ENCODE measurements around the gene EMP2. TPM values are rescaled to one million over a fixed set of nuclear protein-coding genes. Genes with fewer than 3 reads are reported as not detected.
"Not testable (repeated sequence)": the region's sequence is repeated elsewhere in the genome, so short reads cannot be mapped to it uniquely, and the experiment has no call there.

EMP2 gene
- total RNA-seq, 1 experiment from 2014 or later, result 31.9 TPM

DNA sequence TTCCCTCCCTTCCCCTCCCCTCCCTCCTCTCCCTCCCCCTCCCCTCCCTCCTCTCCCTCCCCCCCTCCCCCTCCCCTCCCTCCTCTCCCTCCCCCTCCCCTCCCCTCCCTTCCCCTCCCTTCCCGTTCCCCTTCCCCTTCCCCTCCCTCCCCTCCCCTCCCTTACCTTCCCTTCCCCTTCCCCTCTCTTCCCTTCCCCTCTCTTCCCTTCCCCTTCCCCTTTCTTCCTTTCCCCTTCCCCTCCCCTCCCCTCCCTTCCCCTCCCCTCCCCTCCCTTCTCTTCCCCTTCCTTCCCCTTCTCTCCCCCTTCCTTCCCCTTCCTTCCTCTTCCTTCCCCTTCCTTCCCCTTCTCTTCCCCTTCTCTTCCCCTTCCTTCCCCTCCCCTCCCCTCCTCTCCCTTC is 61.1 kb downstream of the EMP2 start:
- H3K4me1 ChIP-seq, result no peaks in the 10 kb centered on the region
- DNase-seq, result no peak
- H3K4me3 ChIP-seq, result no peak overlapping the region
- no peaks in the 10 kb centered on the region for H3K9me3 ChIP-seq (replicated peaks)
- no peak overlapping the region for H3K27ac ChIP-seq
- no peaks in the 10 kb centered on the region for H3K36me3 ChIP-seq
- H3K27me3 ChIP-seq, result no peaks in the 10 kb centered on the region

DNA sequence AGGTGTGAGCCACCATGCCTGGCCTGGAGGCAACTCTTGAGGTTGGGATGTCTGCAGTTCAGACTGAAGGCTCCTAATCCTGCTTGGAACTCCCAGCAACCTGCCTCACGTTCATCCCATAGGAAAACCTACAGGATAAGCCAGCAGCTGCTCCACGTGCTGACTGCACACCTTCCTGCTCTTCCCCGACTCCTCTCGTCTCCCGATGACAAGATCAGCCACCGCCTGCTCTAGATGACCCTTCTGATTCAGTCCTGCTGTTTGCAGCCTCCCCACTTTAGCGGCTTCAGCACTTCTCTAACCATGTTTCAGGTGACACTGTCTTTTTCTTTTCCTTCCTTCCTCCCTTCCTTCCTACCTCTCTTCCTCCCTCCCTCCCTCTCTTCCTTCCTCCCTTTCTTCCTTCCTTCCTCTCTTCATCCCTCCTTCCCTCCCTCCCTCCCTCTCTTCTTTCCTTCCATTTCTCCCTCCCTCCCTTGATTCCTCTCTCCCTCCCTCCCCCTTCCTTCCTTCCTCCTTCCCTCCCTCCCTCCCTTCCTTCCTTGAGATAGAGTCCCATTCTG is 61.8 kb downstream of the EMP2 start:
- Histone ChIP-seq H3K36me3 (no peaks in the 10 kb centered on the region), H3K4me1 (no peaks in the 10 kb centered on the region), H3K27me3 (no peaks in the 10 kb centered on the region), H3K9me3 (replicated peaks) (no peaks in the 10 kb centered on the region), H3K27ac (no peak overlapping the region), H3K4me3 (no peak overlapping the region)
- DNase-seq, result no peak

DNA sequence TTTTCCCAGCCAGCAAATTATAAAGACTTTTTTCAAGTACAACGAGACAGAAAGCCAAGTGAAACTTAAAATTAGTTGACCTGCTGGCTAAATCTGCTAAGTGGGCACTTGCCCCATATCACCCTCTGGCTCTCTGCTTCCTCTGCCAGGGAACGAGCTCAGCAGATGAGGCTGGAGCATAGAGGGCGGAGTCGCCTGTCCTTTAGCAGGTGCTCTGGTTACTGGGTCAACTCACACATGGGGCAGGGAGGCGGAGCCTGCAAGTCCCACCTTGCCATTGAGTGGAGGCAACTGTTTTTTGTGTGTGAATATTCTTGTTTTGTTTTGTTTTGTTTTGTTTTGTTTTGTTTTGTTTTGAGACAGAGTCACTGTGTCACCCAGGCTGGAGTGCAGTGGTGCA is 62.5 kb downstream of the EMP2 start:
- Histone ChIP-seq H3K27me3 (no peaks in the 10 kb centered on the region), H3K4me3 (no peak overlapping the region), H3K9me3 (replicated peaks) (no peaks in the 10 kb centered on the region), H3K4me1 (no peaks in the 10 kb centered on the region), H3K36me3 (no peaks in the 10 kb centered on the region), H3K27ac (no peak overlapping the region)
- DNase-seq, result no peak

DNA sequence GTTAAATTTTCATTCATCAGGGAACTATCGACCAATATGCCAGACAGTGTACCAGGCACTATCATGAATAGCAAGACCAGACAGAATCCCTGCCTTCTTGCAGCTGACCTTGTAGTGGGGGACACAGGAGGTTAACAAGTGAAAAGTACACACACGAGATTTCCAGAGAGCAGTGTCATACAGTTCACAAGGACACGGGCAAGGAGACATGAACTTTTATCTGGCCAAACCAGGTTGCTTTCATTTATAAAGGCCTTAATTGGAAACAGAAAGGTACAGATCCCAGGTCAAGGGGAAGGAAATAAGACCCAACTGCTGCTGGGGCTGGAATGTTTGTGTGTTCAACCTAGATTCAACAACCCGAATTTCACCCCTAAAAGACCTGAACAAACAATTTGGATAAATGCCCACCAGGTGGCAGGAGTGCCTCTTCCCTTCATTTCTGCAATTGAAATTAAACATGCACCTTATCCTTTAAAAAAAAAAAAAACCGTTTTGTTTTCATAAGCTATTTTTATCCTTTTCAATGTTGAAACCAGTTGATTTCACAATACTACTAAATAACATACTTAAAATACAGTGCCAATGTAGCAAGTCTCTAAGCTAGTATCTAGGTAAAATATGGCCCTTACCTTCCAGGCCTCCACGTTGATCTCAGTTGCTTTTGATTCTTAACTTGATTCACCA is 65.9 kb downstream of the EMP2 start:
- Histone ChIP-seq H3K27me3 (no peaks in the 10 kb centered on the region), H3K27ac (no peak overlapping the region), H3K9me3 (replicated peaks) (no peaks in the 10 kb centered on the region), H3K4me1 (no peaks in the 10 kb centered on the region), H3K4me3 (no peak overlapping the region), H3K36me3 (no peaks in the 10 kb centered on the region)
- peak; percentile 25 to 67 for DNase-seq

DNA sequence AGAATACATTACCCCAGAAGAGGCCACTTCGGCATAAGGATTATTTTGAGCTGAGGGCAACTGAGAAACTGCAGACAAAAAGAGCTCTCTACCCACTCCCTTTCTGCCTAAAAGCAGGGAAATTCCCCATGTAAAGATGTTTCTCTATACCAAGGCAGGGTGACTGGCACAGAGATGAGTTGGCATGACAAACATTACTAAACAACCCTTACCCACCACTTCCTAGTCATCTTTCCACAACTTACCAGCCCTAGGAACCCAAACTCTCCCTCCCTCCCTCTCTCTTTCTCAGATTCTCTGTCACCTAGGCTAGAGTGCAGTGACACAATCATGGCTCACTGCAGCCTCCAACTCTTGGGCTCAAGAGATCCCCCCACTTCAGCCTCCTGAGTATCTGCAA is 68.6 kb downstream of the EMP2 start:
- H3K4me1 ChIP-seq, result no peaks in the 10 kb centered on the region
- DNase-seq, result no peak
- no peaks in the 10 kb centered on the region for H3K9me3 ChIP-seq (replicated peaks)

DNA sequence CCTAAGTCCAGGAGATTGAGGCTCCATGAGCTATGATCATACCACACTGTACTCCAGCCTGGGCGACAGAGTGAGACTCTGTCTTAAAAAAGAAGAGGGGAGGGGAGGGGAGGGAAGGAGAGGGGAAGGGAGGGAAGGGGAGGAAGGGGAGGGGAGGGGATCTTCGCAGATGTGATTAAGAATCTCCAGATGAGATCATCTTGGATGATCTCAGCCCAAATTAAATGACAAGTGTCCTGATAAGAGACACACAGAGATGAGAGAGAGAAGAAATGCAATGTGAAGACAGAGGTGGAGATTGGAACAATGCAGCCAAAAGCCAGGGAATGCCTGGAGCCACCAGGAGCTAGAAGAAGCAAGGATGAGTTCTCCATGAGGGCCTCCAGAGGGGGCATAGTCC is 70.1 kb downstream of the EMP2 start:
- Histone ChIP-seq H3K27me3 (no peaks in the 10 kb centered on the region), H3K9me3 (replicated peaks) (no peaks in the 10 kb centered on the region), H3K4me1 (no peaks in the 10 kb centered on the region), H3K36me3 (no peaks in the 10 kb centered on the region), H3K4me3 (no peak overlapping the region), H3K27ac (no peak overlapping the region)
- DNase-seq, result no peak

More for the DNA sequence above, 68.6 kb downstream of the EMP2 start:
- no peaks in the 10 kb centered on the region for H3K27me3 ChIP-seq
- H3K27ac ChIP-seq, result no peak overlapping the region
- no peak overlapping the region for H3K4me3 ChIP-seq
- H3K36me3 ChIP-seq, result no peaks in the 10 kb centered on the region

DNA sequence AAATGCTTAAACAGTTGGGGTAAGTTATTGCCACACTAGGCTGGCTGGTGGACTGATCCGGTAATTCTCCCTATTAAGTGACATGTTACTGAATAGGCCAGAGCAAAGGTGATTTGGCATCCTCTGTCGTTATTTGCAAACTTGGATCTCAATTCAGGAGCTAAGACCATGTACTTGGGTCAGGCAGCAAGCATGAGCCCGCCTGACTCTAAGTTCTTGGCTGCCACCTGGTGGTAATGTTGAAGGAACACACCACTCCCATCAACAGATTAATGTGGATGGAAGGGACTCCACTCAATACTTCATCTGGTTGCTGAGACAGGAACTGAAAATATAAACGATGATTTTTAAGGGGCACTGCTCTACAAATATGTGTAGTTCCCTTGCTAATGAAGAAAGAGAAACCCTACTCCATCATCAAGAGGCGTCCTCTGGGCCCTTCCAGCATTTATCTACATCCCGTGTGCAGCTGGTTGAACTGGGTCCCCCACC is 70.8 kb downstream of the EMP2 start:
- Histone ChIP-seq H3K27me3 (no peaks in the 10 kb centered on the region), H3K9me3 (replicated peaks) (no peaks in the 10 kb centered on the region), H3K4me3 (no peak overlapping the region), H3K27ac (no peak overlapping the region), H3K36me3 (no peaks in the 10 kb centered on the region), H3K4me1 (no peaks in the 10 kb centered on the region)
- DNase-seq, result peak; percentile 59 to 86

DNA sequence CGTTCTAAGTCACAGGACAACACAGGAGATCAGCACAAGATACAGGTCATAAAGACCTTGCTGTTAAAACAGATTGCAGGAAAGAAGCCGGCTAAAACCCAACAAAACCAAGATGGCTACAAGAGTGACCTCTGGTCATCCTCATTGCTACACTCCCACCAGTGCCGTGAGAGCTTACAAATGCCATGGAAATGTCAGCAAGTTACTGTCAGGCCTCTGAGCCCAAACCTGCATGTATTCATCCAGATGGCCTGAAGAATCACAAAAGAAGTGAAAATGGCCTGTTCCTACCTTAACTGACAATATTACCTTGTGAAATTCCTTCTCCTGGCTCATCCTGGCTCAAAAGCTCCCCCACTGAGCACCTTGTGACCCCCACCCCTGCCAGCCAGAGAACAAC is 75.1 kb downstream of the EMP2 start:
- H3K9me3 ChIP-seq (replicated peaks); H3K4me3 ChIP-seq; H3K4me1 ChIP-seq; H3K27me3 ChIP-seq; DNase-seq; H3K27ac ChIP-seq; H3K36me3 ChIP-seq: not testable (repeated sequence)

DNA sequence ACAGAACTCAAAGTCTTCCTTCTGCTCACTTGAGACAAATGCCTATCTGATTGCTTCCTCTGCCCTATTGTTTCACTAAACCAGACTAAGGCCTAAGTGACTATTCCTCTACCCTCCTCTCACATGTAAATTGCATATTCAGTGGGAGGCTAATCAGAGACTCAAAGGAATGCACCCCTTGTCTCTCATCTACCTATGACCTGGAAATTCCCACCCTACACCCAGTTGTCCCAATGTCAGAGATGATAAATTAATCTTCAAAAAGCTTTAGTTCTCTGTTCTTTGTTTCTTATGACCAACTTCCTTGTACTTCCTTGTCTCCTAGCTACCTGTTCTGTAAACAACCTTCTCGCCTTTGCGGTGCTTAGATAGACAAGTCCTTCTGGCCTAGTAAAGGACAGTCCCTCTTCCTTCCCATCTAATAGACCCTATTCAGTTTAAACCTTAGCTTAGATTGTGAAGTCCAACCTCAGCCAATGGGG is 76.0 kb downstream of the EMP2 start:
- Histone ChIP-seq H3K9me3 (replicated peaks) (no peaks in the 10 kb centered on the region), H3K36me3 (no peaks in the 10 kb centered on the region), H3K4me3 (no peak overlapping the region), H3K4me1 (no peaks in the 10 kb centered on the region), H3K27me3 (no peaks in the 10 kb centered on the region), H3K27ac (no peak overlapping the region)
- no peak for DNase-seq

DNA sequence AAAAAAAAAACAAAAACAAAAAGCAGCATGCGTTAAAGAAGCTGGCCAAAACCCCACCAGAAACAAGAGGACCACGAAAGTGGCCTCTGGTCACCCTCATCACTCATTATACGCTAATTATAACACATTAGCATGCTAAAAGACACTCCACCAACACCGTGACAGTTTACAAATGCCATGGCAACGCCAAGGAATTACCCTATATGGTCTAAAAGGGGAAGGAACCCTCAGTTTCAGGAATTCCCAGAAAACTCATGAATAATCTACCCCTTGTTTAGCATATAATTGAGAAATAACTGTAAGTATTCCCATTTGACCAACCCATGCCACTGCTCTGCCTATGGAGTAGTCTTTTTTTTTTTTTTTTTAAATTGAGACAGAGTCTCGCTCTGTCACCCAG is 77.6 kb downstream of the EMP2 start:
- Histone ChIP-seq H3K4me1 (no peaks in the 10 kb centered on the region), H3K4me3 (no peak overlapping the region), H3K9me3 (replicated peaks) (no peaks in the 10 kb centered on the region), H3K27ac (no peak overlapping the region), H3K27me3 (no peaks in the 10 kb centered on the region), H3K36me3 (no peaks in the 10 kb centered on the region)
- no peak for DNase-seq

DNA sequence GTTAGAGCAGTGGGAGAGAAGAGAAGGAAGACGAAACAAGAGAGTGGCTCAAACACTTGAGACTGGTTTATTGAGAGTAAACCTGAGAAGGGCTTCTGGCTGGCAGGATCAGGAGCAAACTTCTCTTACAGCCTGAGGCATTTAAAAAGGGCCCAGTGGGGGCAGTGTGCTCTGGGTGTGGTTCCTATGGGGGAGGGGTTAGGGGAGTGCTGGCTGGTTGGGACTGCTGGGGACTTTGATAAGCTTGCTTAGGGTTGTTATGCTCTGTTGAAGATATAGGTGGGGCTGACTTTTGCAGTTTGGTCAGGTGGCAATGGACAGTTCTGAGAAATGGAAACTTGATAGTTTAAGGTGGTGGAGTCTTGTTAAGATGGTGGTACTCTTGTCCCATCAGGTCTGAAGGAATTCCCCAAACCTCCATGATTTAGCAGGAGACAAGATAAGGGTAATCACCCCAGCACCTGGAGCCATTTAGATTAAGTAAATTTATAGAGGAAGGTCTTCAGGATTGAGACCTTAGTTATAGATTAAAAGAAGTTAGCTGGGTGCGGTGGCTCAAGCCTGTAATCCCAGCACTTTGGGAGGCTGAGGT is 79.3 kb downstream of the EMP2 start:
- Histone ChIP-seq H3K27me3 (no peaks in the 10 kb centered on the region), H3K4me1 (no peaks in the 10 kb centered on the region), H3K9me3 (replicated peaks) (no peaks in the 10 kb centered on the region), H3K4me3 (no peak overlapping the region), H3K27ac (no peak overlapping the region), H3K36me3 (no peaks in the 10 kb centered on the region)
- DNase-seq, result no peak

DNA sequence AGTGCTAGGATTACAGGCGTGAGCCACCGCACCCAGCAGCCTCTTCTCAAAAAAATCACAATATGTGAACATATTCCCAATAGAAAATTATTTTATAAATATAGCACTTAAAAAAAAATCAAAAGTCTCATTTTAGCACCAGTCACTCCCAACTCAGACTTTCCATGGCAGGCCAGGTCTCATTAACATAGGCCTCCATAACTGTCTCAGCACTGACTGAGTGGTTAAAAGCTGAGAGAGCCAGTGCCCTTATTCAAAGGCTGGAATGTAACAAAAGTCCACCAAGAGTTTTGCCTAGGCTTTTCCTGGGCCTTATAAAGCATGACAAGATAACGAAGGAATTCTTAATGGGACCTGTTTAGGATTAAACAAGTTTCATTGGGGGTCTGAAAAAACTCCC is 79.8 kb downstream of the EMP2 start:
- Histone ChIP-seq H3K36me3 (no peaks in the 10 kb centered on the region), H3K27ac (no peak overlapping the region), H3K9me3 (replicated peaks) (no peaks in the 10 kb centered on the region), H3K27me3 (no peaks in the 10 kb centered on the region), H3K4me3 (no peak overlapping the region), H3K4me1 (no peaks in the 10 kb centered on the region)
- no peak for DNase-seq

DNA sequence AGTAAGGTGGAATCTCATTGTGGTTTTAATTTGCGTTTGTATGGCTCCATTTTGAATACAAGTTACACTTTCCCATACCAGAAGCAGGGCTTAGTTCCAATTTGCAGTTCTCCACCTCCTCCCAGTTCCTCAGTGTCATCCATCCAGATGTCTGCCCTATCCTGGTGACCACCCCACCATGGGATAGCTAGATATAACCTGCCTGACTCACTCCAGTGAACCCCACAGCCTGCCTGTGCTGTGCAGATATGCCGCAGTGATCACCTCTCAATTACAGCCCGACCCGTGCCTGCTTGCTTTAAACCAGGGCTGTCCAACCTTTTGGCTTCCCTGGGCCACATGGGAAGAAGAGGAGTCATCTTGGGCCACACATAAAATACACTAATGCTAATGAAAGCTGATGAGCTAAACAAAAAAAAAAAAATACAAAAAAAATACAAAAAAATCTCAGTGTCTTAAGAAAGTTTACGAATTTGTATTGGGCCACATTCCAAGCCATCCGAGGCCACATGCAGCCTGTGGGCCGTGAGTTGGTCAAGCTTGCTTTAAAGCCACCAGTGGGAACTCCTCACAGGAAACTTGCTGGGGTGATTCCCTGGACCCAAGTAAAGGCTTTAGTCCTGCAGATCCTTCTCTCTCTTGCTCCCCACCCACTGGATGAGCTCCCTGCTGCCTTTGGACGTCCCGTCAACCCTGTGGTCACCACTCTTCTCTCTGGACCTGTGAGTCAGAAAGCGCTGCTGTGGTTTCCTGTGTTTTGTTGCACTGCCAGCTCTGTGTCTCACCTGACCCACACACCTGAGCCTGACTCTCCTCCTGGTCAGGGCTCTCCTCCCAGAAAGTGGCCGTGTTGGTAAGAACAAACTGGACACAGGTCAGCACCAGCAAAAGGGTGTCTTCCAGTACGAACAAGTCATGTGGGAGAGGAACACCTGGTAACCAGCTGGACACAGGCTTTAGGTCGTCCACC is 83.0 kb downstream of the EMP2 start:
- H3K27me3 ChIP-seq, result no peaks in the 10 kb centered on the region
- no peak overlapping the region for H3K4me3 ChIP-seq
- H3K9me3 ChIP-seq (replicated peaks), result no peaks in the 10 kb centered on the region
- DNase-seq, result no peak
- H3K4me1 ChIP-seq, result no peaks in the 10 kb centered on the region
- no peaks in the 10 kb centered on the region for H3K36me3 ChIP-seq
- H3K27ac ChIP-seq, result no peak overlapping the region

DNA sequence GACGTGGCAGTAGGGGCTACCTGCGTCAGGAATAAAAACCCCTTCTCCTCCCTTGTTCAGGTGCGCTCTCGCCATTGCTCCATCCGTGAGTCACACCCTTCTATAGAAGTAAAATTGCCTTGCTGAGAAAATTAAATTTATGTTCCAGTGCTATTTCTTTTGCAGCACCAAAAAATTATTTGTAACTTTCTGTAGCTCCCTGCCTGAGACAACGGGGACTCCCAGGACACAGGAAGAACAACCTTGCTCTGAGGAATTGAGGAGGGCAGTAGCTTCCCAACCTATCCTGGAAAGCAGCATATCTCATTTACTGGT is 85.4 kb downstream of the EMP2 start:
- no peak overlapping the region for H3K27ac ChIP-seq
- H3K4me1 ChIP-seq, result no peaks in the 10 kb centered on the region
- H3K36me3 ChIP-seq, result no peaks in the 10 kb centered on the region
- no peaks in the 10 kb centered on the region for H3K9me3 ChIP-seq (replicated peaks)
- H3K4me3 ChIP-seq, result no peak overlapping the region
- no peak for DNase-seq
- H3K27me3 ChIP-seq, result no peaks in the 10 kb centered on the region
